GM19193 (cell line): Measurements from ENCODE around the gene COL6A3.

Source experiments
- POLR2A ChIP-seq: IDR thresholded peaks from 4 replicates; pipeline ENCODE4 v1.6.1; 2011; ENCODE audit not compliant: insufficient read depth, insufficient read length; ENCODE audit errors: extremely low read depth

COL6A3 gene

GRCh38 chr2:237295889-237296480 is 118.0 kb downstream of the COL6A3 start:
- TF ChIP-seq POLR2A, result no peak

- no peak for TF ChIP-seq POLR2A
These were observed 119.5 kb downstream of the COL6A3 start for GRCh38 chr2:237294460-237294859.

GRCh38 chr2:237293978-237294377 is 120.0 kb downstream of the COL6A3 start:
- no peak for TF ChIP-seq POLR2A

GRCh38 chr2:237291138-237291792 is 122.7 kb downstream of the COL6A3 start:
- TF ChIP-seq POLR2A, result no peak

DNA sequence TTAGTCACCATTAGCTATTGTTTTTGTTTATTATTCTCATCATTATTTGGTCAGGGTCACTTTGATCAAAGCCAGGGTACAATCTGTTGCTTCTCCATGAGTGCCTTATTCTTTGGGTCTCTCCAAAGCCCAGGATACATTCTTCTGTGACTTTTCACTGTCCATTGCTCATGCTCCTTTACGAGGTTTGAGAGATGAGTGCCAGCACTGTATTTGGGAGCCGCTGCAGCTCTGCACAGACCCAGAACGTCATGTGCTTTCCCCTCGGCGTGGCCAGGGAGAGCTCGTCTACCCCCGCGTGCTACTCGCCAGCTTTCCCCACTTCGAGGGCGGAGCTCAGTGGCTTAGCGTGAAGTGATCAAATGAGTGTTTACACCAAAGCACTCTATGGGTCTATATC is 123.7 kb downstream of the COL6A3 start:
- no peak for TF ChIP-seq POLR2A

GRCh38 chr2:237289139-237289538 is 124.8 kb downstream of the COL6A3 start:
- no peak for TF ChIP-seq POLR2A

GRCh38 chr2:237287872-237288271 is 126.1 kb downstream of the COL6A3 start:
- no peak for TF ChIP-seq POLR2A

- no peak for TF ChIP-seq POLR2A
These were observed 130.6 kb downstream of the COL6A3 start for GRCh38 chr2:237283131-237283928.

- no peak for TF ChIP-seq POLR2A
These were observed 131.3 kb downstream of the COL6A3 start for GRCh38 chr2:237282568-237283128.

DNA sequence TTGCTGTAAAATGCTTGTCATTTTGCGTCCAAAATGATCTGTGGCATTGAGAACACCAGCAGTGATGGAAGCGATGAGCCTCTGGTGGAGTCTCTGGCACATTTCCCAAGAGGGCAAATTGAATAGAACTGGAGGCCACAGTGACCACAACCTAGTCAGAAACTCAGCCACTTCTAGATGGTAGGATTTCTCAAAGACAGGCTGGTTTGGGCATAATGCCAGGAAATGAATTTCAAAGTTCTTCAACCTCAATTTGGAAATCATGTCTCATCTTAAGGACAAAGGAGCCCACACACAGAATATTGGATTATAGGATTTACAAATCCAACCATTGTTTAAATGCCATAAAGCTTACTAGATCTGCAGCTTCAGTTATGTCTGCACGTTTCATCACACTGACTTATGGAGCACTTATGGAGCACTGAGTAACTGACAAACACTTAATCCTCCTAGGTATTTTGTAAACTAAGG is 132.1 kb downstream of the COL6A3 start:
- TF ChIP-seq POLR2A, result no peak

GRCh38 chr2:237280939-237281338 is 133.0 kb downstream of the COL6A3 start:
- TF ChIP-seq POLR2A, result no peak

DNA sequence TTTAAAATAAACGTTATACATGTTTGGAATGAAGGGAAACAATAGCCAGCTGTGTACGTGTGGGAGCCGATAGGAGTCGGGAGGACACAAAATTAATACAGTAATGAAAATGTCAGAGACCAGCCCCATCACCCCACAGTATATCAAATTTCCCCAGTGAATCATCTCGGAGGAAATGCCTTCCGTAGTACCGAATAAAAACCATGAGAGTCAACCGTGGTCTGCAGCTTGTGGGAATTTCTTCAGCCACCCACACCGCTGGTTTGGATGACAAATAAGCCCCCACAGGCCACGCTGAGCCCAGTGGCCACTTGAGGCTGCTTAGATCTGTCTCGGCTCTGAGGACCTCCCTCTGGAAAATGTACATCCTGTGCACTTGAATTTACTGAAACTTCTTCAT is 133.7 kb downstream of the COL6A3 start:
- TF ChIP-seq POLR2A, result no peak

GRCh38 chr2:237279012-237279768 is 134.8 kb downstream of the COL6A3 start:
- no peak for TF ChIP-seq POLR2A

DNA sequence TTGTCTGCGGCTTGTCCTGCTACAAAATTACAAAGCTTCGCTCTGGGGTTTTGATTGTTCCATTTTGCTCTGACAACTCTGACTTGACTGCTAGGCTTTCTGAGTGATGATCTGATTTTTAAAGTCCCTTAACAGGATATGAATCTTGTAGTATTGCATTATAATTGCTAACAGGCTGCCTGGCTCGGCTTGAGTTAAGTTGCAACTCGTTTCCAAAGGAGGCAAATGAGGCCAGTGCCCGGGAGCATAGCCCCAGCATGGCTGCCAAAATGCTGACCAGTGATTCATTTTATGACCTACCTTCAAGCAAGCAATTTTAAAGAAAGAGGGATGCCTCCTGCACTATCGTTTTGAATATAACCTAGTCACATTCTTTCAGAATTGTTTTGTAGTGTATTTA is 135.4 kb downstream of the COL6A3 start:
- TF ChIP-seq POLR2A, result no peak
